Measurements from ENCODE around the gene SCARB2. TPM values are rescaled to one million over a fixed set of nuclear protein-coding genes. Genes with fewer than 3 reads are reported as not detected.

The SCARB2 gene
- polyA plus RNA-seq, 10 donors = 115 to 156 (median 139) TPM

DNA sequence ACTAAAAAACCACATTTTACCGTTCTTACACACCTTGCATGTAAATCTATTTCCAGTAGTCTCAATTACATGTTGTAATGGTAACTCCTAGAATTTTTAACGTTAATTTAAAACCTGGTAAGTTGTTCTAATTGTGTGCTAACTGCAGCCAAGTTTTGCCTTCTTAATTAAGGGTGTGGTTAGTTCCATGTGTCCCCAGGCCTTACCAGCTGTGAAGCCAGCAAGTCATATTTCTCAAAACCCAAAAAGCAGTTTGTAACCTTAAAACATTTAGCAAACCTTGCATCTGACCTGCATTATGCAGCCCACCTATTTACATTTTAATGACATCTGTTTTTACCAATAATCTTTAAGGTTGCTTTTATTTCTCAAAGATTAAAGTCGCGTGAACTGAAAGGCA, 19.5 kb upstream of the SCARB2 start:
- DNase-seq = no peak

DNA sequence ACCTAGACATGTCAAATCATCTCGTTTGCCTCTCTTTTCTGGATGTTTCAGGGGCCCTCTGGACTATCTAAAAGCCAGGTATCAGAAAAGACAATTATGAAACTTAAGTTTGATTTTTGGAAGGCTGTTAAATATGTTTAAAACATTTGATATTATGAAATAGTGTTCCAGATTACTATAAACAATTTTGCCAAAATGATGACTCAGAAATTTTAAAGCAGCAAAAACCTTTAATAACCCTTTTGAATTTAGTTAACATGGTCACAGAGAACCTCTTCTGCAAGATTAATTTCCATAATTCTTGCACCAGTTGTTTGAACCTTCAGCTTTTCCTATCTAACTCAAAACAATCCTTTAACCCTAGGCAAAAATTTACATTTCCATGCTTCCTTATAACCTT, 19.1 kb upstream of the SCARB2 start:
- no peak for DNase-seq

DNA sequence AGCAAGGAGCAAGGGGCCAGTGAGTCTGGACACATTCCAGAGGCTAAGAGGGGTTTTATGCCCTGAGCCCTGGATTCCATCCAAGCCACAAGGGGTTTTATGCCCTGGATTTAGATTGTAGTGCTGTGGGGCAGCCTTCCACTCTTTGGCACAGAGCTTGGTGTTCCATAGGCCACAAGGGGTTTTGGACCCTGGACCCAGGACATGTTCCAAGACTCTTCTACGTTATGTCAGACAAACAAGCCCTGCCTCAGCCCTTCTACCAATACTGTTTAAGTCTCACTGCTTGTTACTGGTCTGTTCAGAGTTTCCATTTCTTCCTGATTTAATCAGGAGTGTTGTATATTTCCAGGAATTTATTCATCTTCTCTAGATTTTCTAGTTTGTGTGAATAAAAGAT, 12.8 kb upstream of the SCARB2 start:
- DNase-seq = no peak

DNA sequence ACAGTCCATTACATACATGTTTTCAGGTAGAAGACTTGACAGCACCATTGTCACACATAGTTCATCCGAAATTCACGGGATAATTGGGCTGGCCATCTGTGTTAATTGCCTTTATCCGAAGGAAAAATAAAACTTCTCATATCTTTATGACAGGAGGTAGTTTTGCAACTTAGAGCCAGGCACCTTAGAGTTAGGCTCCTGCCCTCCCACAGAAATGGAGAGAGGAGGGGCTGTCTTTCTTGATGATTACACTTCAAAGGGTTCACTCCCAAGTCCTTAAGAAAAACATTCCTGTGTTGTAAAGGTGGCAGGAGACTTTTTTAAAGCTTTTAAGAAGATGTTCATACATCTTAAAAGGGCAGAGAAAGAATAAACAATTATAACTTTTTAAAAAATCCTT, 10.5 kb upstream of the SCARB2 start:
- DNase-seq = no peak

DNA sequence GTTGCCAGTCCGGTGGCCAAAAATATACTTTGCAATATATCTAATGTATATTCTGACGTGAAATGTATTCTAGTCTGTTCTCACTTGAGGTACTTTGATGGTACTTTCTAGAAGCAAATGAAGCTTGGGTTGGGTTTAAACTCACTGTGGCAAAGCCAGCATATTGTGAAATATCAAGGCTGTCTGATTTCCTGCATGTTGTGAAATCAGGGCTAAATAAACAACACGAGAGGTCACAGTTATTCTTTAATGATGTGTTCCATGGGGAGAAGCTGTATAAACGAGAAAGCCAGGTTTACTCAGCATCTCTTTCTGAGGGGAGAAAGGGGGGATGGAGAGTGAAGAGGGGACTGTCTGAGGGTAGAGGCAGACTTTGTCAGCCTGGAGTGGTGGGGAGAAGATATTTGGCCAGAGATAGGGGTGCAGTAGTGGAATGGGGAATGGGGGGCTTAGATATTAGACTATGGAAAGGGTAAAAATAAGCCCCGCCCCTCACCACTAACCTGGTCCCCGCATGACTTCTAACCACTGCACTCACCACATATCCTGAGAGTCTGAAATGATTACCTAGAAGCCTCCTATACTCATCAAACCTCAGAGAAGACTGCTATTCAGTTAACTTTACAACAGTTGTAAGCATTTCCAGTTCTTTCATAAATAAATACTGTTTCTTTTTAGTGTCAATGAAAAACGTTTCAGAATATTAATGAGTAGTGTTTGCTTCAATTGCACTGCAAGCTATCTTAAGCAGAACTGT, 5.9 kb upstream of the SCARB2 start:
- DNase-seq = no peak

DNA sequence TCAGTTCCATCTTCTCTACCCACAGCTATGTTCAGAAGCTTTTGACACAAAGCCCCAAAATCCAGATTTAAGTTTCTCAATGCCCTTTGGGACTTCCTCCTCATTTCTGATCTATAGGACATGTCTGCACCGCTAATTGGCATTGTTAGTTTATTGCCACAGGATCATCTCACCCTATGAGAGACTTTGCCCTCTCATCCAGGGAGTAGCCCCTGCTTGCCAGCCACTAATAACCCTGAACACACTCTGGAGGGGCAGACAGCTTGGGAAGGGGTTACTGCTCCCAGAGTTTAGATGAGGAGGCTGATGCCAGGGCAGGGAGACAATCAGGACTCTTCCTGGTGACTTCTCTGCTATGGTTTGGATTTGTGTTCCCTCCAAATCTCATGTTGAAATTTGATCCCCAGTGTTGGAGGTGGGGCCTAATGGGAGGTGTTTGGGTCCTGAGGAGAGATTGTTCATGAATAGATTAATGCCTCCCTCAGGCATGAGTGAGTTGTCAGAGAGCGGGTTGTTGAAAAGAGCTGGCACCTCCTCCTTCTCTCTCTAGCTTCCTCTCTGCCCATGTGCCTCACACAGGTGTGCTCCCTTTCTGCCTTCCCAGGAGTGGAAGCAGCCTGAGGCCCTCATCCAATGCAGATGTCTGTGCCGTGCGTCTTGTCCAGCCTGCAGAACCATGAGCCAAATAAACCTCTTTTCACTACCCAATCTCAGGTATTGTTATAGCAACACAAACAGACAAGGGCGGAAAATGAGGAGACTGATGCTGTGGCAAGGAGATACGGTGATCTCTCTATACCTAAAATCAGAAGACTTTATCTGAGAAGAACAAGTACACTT, 3.6 kb upstream of the SCARB2 start:
- no peak for DNase-seq

DNA sequence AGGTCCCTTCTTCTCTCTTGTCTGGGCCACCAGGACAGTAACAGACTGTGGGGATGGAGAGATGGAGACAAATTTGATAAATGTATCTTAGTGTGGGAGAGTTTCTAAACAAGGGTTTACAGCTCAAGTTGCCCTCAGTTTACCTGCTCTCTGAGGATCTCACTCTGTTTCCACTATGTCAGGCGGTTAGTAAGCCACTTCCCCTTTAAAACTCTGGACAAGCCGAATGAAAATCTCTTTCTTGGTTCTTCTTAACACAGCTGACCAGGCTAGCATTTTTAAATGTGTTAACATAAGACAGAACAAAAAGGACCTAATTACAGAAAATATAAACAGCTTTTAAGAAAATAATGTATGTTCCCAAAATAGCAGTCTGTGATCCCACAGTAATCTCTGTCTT, 2.9 kb upstream of the SCARB2 start:
- DNase-seq = no peak

DNA sequence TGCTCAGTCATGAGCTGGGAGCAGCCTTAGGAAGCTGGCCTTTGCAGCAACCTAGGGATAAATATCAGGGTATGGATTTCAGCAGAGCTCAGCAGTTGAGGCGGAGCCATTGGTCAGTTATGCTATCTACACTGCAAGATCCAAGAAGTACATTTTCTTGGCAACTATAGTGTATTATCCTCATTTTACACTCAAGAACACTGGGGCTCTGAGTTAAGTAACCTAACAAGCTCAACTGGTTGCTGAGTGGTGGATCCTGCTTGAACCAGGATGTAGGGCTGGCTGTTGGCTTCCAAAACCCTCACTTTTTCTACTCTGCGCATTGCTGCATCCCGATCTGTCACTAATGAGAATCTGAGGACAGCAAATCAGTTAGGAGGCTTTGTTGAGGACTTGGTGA, 1.5 kb upstream of the SCARB2 start:
- no peak for DNase-seq

DNA sequence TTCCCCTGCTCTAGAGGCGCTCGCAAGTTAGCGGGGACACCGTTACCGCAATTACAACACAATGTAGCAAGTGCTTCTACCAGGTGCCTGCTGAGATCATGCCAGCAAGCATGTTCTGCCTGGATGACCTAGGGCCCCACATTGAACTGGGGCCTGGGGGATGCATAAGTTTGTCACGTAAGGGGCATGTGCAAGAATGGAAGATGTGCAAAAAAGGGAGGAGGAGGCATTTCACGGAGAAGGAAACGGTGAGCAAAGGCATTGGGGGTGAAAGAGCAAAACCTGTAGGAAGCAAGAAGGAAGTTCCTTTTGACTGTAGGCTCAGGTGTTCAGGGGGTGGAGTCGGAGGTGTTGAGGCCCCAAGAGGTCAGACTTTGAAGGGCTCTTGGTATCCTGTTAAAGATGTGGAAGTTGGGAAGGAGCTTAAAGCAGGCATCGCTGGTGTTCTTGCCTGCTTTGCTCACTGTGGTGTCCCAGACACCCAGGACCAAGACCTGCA, 602 bp upstream of the SCARB2 start:
- DNase-seq = no peak

DNA sequence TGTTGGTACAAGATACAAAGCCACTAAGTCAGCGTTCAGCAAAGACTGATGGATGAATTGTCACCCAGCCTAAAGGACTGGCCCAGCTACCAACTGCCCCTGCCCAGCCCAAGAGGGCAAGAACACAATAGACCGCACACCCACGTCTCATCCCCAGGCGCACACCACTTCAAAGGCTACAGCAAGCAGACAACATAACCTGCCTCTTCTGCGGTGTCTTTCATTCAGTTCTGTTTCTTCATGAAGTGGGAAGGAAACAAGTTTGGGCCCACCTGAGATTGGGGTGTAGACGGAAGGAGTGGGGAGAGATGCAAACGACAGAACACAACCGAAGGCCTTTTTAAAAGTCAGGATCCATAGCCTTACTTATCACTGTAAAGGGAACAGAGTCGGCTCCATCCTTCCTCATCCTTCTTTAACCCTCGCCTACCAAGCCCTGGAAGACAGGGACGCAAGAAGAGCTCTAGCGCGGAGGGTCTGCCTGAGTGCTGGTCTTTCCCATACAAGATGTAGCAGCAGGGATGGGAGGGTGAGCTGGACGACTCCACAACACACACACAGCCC, 691 bp downstream of the SCARB2 start:
- no peak for DNase-seq

DNA sequence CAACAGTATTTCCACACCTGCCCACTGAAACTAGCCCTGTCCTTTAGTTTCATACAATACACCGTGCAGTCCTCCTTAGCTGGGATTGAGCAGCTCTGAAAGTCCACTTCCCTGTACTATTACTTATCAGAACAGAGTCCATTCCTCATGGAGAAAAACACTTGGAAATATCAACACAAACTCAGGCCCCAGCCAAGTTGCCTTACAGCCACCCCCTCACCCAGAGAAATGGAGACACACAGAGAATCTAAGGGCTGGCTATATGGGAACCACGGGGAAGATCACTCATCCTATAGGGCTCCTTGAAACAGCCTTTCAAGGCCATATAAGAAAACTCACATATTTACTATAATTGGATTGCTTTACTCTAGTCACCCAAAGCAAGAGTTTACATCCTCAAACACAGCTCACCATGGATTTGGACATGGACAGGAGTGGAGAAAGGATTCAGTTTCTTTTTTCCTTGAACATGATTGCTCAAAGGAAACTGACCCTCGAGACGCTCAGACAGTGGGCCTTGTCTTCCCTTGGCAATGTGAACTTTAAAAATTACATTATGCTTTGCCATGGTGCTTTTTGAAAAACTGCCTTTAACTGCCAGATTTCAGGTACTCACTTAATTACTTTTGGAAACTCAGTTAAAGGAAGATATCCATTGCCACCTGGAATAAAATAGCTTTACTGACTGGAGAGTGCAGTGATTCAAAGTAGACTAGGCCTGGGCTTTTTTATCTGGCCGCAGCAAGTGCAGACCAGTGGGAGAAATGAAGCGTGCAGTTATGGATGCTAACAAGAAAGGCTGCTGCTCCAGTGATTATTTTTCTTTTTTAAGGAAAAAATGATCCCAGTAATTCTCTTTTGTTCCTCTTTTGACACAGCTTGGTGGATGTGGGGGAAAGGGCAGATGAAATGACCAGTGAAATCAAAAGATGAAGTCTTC, 1.6 kb downstream of the SCARB2 start:
- DNase-seq = no peak

DNA sequence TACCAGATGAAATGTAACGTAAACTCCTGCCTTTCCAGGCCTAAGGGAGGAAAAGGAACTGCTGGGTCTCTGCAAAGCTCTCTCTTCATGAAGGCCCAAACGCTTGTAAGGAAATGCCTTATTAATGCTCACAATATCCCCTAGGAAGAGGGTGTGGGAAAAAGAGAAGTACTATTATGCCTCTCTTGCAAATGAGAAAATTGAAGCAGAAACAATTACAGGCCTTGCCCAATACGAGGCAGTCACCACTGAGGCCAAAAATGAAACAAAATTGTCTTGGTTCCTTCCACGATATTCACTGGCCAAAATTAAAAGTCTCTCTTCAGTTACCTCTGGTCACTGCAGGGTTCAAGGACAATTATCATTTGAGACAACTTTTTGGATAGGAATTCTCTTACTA, 3.2 kb downstream of the SCARB2 start:
- DNase-seq = no peak

DNA sequence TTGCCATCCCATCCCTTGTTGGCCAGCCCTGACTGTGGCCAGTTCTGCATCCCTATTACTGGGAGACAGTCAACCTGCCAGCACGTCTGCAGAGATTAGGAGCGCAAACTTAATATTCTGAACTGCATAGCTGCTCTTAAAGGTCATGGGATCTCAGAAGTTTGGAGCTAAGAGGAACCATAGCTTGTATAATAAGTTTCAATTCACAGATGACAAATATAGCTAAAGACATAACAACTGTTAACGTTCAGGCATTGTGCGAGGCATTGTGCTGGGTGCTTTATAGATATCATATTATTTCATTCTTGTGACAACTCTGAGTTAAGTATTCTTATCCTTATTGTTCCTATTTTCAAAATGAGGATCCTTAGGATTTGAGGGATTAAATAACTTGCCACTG, 3.7 kb downstream of the SCARB2 start:
- no peak for DNase-seq

DNA sequence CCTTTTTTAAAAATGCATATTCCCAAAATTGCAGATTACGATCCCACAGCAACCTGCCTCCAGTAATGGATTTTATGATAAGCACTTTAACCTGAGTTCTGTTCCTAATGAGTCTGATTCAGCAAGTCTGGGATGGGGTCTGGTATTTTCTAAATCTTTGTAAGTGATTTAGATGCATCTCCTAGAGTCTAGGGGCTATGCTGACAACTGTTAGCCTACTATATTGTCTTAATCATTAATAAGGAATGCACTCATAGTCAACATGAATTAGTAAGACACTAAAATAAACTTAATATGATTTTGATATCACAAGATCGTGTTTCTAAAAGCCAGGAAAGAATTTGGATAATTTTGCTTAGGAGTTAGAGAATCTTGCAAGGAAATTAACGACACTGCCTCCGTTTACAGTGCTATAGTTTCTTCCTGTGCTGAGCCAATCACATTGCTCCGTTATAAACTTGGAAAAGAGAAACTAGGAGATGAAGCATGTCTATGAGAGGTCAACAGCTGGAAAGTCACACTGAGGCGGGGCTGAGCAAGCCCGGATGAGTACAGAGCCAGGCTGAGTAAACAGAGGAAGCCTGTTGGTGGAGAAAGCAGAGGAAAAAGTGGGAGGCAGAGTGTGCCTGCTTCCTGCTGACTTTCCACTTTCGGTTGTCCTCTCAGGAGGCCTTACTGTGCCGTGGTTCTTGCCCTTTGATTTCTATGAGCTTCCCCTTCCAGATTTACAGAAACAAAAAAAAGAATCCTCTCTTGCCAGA, 5.4 kb downstream of the SCARB2 start:
- peak; percentile 74 to 82 (median 77) for DNase-seq

DNA sequence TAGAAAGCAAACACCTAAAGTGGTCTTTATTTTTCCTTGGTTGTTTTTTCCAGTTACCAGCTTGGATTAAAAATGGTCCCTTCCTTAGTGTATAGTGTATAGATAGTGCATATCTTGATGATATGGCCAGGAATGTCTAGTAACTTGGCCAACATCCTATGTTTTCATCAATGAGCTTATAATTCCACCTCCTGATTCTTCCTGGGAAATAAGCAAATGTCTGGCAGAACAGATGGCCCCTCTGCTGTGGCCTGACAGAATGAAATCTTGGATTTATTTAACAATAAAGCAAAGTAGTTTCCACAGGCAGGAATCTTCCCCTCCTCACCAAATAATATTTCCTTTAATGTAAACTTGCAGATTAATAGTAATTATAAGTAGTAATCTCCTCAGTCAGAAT, 6.1 kb downstream of the SCARB2 start:
- no peak for DNase-seq

DNA sequence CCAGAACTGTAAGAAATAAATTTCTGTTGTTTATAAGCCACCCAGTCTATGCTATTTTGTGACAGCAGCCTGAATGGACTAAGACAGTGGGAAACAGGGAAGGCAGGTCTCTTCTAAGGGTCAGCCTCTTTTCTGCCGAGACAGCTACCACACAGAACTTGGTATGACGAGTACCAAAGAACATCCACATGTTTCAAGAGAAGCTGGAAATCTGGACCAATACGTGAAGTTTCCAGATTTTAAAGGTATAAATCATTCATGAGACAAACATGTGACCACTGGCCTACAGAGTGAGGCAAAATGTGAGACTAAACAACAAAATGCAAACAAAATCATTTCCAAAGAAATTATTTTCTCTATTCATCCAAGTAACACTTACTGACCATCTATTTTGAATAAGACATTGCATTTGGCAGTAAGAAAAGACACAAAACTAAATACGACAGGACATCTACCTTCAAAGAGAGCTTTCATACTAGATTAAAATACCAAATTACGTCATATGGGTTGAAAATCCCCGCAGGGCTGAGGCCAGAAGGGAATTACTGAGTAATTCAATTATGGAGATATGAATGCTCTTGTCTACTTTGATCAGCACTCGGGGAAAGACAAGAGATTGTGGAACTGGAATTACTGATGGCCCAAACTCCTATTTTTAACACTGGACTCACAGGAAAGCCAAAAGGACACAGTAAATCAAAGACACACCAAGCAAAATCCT, 7.2 kb downstream of the SCARB2 start:
- DNase-seq = no peak

DNA sequence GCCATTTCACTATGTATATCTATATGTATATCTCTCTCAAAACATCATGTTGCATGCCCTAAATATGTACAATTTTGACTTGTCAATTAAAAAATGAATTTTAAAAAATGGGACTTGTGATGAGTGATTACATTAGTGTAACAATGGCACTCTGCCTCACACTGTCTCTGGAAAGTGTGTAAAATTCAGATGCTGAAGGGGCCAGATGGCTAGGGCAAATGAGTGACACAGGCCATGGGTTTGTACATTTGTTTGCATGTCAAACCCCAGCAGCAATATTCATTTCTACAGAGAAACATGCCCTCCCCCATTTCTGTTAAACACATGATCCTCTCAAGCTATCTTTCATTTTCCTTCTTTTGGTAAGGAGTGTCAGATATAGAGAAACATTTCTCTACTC, 8.1 kb downstream of the SCARB2 start:
- DNase-seq = no peak

DNA sequence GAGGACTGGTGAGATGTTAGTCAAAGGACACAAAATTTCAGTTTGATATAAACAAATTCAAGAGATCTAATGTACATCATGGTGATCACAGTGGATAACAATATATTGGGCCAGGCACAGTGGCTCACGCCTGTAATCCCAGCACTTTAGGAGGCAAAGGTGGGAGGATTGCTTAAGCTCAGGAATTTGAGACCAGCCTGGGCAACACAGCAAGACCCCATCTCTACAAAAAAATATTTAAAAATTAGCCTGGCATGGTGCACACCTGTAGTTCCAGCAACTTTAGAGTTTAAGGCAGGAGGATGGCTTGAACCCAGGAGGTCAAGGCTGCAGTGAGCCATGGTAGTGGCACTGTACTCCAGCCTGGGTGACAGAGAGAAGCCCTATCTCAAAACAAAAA, 8.7 kb downstream of the SCARB2 start:
- no peak for DNase-seq

DNA sequence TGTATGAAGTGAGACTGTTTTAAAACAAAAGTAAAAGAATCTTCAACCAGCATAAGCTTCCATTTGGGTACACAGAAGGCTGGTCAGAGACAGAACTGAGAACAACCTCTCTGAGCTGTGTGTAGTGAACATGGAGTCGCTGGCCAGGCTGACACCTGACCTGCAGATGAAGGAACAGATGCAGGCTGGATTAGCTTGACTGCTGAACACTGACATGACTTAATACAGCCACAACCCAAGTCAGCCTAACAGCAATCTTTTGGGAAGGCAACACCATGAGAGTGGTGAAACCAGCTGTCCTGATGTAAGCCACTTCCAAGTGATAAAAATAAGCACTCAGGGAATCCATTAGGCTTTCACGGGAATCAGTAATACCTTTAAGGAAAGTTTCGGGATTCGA, 10.1 kb downstream of the SCARB2 start:
- peak in 2 of 3 donors; percentile 48 to 59 for DNase-seq

DNA sequence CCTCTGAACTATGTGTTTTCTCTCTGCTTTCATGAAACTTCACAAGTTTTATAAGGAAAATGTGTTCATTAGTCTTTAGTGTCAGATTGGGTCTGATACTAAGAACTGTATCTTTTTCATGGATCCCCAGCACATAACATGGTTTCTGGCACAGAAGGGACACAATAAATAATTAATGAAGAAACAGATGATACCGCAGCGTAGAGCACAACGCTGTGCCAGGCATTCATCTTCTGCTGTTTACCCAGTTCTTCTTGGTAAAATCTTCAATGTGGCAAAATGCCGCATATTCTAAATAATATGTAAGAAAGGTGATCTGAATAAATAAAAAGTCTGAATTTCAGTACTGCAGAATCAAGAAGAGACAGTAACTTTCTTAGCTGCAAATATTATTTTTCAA, 12.3 kb downstream of the SCARB2 start:
- DNase-seq = no peak
